Midbrain (tissue), 1 donor: ENCODE measurements around the gene CCDC83.

Experiments used
- DNase-seq: peaks from one replicate; lab custom pipeline; 2025; lab: John Stamatoyannopoulos, UW

The CCDC83 gene

DNA sequence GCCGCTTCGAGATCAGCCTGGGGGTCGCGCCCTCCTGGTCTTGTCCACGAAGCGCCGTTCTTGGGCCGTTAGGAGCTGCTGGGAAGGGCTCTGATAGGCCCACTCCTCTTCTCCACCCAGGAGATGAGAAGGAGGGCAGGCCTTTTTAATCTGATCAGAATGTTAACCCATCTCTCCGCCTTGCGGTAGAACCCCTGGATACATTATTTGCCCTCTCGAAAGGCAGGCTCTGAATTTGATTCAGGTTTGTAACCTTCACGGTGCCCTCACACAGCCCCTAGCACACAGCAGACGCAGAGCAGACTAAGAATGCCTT lies at the start of gene CCDC83:
Gene CCDC83 (plus strand): TSS at position 43 of the 316 bp plus-strand sequence. CDS start 9,741 bp downstream, outside the sequence.
- no peak for DNase-seq

GRCh38 chr11:85805387-85805786 lies 49.8 kb upstream of the CCDC83 start:
- DNase-seq: no peak

GRCh38 chr11:85806016-85806415 lies 49.2 kb upstream of the CCDC83 start:
- no peak for DNase-seq

DNA sequence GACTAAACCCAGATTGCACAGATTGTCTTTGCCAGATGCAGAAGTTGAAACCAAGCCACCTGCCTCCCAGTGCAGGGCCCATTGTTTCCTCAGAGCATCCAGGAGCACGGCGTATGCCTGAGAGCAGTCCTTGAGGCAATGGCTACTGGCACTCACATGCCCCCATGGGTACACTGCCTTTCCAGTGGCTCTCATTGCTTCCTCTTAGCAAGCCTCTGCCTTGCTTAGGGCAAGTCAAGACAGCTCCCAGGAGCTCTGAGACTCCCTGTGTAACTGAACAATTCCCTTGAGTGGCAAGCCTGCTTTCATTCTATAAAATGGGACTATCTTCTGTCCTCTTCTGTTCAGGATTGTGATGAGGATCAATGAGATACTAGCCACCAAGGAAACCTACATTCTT lies 48.3 kb upstream of the CCDC83 start:
- no peak for DNase-seq

GRCh38 chr11:85809191-85809590 lies 46.0 kb upstream of the CCDC83 start:
- no peak for DNase-seq

GRCh38 chr11:85809863-85810262 lies 45.3 kb upstream of the CCDC83 start:
- DNase-seq: no peak

GRCh38 chr11:85810521-85810870 lies 44.7 kb upstream of the CCDC83 start:
- DNase-seq: no peak

- DNase-seq: peak; percentile 85
Observed at GRCh38 chr11:85810871-85811611, 44.1 kb upstream of the CCDC83 start, which contains the start of gene SYTL2. SYTL2 (minus strand) TSS chr11:85811141; CDS start chr11:85757725, 53,416 bp downstream.

GRCh38 chr11:85811624-85812023 lies 43.6 kb upstream of the CCDC83 start:
- DNase-seq: no peak

DNA sequence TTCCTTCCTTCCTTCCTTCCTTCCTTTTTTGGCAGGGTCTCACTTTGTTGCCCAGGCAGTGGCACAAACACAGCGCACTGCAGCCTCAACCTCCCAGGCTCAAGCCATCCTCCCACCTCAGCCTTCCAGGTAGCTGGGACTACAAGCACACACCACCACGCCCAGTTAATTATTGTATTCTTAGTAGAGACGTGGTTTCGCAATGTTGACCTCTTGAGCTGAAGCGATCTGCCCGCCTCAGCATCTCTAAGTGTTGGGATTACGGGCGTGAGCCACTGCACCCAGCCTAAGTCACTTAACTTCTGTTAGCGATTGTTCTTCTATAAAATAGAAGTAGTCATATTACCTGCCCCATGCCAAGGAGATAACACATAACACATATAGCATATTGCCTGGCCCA lies 41.5 kb upstream of the CCDC83 start:
- no peak for DNase-seq

DNA sequence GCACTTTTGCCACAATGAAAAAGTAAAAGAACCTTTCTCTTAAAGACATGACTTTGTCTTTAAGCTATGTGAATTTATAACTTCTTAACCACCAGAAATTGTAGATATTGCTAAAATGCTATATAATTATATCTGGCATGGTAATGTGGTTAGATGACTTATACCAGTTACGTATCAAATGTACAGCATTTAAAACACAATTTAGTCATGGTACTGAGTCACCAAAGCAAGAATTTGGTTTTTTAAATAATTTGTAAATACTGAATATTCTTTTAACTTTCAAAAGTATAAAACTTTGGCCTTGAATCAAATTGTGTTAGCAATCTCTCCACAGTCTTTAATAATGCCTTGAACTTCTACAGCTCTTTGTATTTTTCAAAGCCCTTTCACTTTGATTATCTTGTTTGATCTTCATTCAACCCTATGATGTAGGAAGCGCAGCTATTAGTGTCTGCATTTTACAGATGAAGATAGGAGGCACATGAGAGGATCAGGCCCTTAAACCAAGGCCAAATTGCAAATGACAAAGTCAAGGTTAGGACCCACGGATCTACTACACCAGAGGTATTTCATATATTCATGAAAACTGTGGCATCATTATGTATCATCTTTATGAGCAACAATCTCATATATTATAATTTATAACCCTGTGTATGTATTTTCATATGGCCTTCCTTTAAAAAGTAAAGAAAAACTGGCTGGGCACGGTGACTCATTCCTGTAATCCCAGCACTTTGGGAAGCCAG lies 39.8 kb upstream of the CCDC83 start:
- DNase-seq: no peak

DNA sequence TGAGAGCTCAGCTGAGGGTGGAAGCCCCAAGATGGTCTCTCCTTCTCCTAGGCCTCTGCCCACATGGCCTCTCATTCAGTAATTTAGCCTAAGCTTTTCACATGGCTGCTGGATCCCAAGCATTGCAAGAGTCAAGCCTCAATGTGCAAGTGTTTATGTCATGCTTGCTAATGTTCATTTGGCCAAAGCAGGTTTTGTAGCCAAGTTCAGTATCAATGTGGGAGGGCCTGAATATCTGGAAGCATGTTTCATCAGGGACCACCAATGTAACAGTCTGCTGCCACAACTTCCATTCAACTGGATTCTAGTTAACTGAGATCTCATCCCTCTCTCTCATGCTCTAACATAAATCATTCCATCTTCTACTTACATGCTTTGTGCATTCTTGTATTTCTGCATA lies 35.7 kb upstream of the CCDC83 start:
- no peak for DNase-seq

GRCh38 chr11:85821636-85822035 lies 33.5 kb upstream of the CCDC83 start:
- no peak for DNase-seq

DNA sequence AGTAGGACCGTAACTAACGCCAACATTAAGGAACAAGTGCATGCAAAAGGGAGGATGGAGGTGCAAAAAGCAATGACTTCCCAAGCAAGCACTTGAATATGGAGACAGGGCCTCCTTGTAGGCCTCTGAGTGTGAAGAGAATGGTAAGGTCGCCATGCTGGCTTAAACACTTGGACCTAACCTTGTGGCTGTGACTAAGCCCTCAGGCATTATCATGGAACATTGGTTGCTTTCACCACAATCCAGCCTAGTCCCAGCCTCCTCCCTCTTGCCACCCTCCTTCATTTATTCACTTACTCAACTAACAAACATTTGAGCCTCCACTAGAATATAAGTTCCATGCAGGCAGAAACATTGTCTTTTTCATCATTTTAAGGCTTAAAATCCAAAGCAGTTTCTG lies 32.4 kb upstream of the CCDC83 start:
- no peak for DNase-seq

DNA sequence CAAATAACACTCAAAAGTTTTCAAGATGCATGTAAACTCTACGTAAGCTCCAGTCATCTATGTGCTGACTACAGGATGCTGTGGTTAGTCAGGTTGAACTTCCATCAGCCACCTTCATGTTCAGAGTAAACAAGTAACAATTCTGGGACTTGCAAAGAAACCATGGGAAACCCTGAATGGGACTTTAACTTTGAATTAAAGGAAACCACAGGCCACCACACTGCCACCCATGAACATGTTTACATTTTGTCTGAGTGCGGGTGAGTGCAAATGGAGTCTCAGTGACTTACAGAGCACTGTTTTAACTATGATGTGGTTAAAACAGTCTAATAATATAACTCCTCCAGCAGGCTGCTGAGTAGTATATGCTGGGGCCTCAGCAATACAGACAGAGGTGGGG lies 31.4 kb upstream of the CCDC83 start:
- DNase-seq: no peak

- no peak for DNase-seq
Observed at GRCh38 chr11:85825616-85826015, 29.6 kb upstream of the CCDC83 start.

DNA sequence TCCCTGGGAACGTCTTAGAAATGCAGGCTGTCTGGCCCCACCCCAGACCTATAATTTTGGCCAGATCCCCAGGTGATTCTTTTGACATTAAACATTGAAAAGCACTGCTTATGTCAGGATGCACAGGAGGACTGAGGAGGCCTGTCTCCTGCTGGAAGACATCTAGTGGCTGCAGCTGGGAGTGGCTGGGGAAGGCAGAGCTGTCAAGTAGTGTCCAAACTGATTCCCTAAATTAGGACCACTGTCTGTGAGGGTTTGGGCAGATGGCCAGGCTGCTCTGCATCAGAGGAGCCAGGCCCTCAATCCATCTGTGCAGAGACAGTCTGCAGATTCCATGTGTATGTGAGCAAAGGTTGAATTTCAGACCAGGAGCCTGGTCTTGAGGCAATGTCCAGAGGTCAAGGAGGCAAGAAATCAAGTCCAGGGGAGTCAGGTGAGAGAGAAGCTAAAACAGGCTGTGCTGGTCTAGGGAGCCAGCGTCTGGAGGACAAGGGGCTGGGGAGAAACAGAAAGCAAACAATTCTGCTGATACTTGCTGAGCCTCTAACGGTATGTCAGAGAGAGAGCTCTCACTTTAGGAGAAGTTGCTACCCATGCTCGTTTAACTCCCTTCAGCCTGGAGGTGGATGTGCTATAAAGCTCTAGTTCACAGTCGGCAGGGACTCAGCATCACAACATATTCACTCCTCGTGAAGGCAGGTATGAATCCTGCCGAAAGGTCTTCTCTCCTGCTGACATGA lies 28.9 kb upstream of the CCDC83 start:
- no peak for DNase-seq

- no peak for DNase-seq
Observed at GRCh38 chr11:85827748-85828639, 27.2 kb upstream of the CCDC83 start.

DNA sequence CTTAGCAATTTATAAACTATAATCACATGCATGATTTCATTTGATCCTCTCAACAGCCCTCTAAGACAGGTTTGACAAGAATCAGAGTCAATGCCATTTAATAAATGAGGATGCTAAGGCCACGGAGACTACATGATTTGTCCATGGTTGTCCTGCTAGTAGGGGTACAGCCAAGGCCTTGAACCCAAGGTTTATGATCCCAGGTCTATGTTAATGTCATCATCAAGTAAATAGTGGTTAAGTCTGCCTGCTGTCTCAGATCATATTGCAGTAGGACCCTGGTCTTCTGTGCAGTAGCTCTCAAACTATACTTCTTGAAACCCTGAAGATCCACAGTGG lies 26.6 kb upstream of the CCDC83 start:
- DNase-seq: no peak

- DNase-seq: no peak
Observed at GRCh38 chr11:85829172-85829571, 26.0 kb upstream of the CCDC83 start.

GRCh38 chr11:85831050-85831449 lies 24.1 kb upstream of the CCDC83 start:
- DNase-seq: no peak

DNA sequence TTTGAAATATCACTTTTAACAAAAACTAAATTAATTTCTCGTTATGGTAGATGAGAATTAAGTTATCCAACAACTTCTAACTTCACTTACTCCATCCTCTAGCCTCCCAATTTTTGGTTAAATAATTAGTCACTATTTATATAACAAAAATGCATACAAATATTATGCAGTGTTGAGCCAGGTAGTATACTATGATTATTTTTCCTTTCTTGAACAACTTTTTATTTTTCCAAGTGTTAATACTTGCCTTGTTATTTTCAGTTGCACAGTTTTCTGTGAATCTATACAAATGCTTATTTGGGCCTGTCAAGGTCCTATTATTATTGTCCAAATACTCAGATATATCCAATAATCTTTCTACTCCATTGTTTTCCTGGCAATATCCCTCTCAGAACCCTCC lies 19.9 kb upstream of the CCDC83 start:
- DNase-seq: no peak
